ENCODE results near the gene MATCAP1. TPM values are rescaled to one million over a fixed set of nuclear protein-coding genes. Genes with fewer than 3 reads are reported as not detected.

Gene MATCAP1
- polyA plus RNA-seq, 1 donor from 2014 or later = 323 TPM

DNA sequence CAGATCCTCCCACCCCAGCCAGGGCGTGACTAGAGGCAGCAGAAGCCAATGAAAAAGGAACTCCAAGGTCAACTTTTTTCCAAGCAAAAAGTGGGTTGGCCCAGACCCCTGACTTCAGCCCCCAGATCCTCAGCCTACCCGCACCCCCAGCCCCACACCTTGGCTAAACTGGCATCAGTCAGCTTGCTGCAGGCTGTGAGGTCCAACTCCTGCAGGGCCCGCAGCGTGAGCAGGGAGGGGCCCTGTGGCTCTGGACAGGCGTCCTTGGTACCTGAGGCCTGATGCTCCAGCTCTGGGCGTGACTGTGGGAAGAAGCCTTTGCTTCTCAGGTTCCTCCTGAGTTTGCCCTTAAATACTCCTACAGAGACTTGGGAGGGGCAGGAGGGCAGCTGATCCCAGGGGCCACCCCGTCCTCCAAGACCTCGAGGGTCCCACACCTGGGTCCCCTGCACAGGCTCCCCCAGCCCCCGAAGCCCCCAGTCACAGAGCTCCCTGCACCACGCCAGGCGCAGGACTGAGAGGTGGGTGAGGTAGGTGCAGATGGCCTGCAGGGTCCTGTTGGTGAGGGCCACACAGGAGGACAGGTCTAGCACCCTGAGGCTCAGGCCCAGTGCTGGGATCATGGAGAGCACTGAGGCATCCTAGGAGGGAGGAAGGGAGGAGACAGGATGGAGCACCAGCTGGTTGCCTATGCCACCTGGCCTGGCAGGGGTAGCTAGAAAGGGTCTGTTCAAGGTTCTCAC is 24.6 kb upstream of the MATCAP1 start:
- H3K9ac ChIP-seq (ENCODE audit: low read length) = no peak overlapping the region
- H3K27ac ChIP-seq (ENCODE audit: low read length) = no peak overlapping the region
- H4K20me1 ChIP-seq (ENCODE audit: insufficient read depth) = no peaks in the 10 kb centered on the region
- H3K79me2 ChIP-seq (replicated peaks; ENCODE audit: insufficient read depth, low read length) = no peaks in the 10 kb centered on the region
- no peaks in the 10 kb centered on the region for H3K27me3 ChIP-seq (ENCODE audit: insufficient read depth, low read depth, low read length)
- TF ChIP-seq POLR2AphosphoS5 (IDR thresholded peaks at IDR 0.05) = no peak
- no peak for TF ChIP-seq EP300 (conservative IDR thresholded peaks at IDR 0.05; ENCODE audit: poor library complexity, severe bottlenecking)
- TF ChIP-seq EZH2 (IDR thresholded peaks at IDR 0.05; ENCODE audit: borderline replicate concordance, insufficient read depth, low read length, poor library complexity, severe bottlenecking) = no peak
- no peak for TF ChIP-seq SMC3 (conservative IDR thresholded peaks at IDR 0.05; ENCODE audit: poor library complexity)
- TF ChIP-seq, protein P1, sequence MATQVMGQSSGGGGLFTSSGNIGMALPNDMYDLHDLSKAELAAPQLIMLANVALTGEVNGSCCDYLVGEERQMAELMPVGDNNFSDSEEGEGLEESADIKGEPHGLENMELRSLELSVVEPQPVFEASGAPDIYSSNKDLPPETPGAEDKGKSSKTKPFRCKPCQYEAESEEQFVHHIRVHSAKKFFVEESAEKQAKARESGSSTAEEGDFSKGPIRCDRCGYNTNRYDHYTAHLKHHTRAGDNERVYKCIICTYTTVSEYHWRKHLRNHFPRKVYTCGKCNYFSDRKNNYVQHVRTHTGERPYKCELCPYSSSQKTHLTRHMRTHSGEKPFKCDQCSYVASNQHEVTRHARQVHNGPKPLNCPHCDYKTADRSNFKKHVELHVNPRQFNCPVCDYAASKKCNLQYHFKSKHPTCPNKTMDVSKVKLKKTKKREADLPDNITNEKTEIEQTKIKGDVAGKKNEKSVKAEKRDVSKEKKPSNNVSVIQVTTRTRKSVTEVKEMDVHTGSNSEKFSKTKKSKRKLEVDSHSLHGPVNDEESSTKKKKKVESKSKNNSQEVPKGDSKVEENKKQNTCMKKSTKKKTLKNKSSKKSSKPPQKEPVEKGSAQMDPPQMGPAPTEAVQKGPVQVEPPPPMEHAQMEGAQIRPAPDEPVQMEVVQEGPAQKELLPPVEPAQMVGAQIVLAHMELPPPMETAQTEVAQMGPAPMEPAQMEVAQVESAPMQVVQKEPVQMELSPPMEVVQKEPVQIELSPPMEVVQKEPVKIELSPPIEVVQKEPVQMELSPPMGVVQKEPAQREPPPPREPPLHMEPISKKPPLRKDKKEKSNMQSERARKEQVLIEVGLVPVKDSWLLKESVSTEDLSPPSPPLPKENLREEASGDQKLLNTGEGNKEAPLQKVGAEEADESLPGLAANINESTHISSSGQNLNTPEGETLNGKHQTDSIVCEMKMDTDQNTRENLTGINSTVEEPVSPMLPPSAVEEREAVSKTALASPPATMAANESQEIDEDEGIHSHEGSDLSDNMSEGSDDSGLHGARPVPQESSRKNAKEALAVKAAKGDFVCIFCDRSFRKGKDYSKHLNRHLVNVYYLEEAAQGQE (IDR thresholded peaks at IDR 0.05; ENCODE audit: borderline replicate concordance) = no peak
- no peak for TF ChIP-seq MXI1 (conservative IDR thresholded peaks at IDR 0.05; ENCODE audit: poor library complexity, severe bottlenecking)
- no peak for TF ChIP-seq TAF1 (IDR thresholded peaks at IDR 0.05; ENCODE audit: low read depth)
- TF ChIP-seq, protein P2, sequence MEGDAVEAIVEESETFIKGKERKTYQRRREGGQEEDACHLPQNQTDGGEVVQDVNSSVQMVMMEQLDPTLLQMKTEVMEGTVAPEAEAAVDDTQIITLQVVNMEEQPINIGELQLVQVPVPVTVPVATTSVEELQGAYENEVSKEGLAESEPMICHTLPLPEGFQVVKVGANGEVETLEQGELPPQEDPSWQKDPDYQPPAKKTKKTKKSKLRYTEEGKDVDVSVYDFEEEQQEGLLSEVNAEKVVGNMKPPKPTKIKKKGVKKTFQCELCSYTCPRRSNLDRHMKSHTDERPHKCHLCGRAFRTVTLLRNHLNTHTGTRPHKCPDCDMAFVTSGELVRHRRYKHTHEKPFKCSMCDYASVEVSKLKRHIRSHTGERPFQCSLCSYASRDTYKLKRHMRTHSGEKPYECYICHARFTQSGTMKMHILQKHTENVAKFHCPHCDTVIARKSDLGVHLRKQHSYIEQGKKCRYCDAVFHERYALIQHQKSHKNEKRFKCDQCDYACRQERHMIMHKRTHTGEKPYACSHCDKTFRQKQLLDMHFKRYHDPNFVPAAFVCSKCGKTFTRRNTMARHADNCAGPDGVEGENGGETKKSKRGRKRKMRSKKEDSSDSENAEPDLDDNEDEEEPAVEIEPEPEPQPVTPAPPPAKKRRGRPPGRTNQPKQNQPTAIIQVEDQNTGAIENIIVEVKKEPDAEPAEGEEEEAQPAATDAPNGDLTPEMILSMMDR (IDR thresholded peaks at IDR 0.05; ENCODE audit: poor library complexity, severe bottlenecking) = no peak
- no peak for TF ChIP-seq RAD21 (conservative IDR thresholded peaks at IDR 0.05)
- no peaks in the 10 kb centered on the region for H3F3A ChIP-seq (ENCODE audit: insufficient read depth, low read length, poor library complexity, severe bottlenecking)
- H3K36me3 ChIP-seq (ENCODE audit: insufficient read depth, low read length) = no peaks in the 10 kb centered on the region
- no peaks in the 10 kb centered on the region for H3K9me3 ChIP-seq (ENCODE audit: low read length)
- H3K4me3 ChIP-seq (ENCODE audit: low read length) = no peak overlapping the region
- H2AFZ ChIP-seq (ENCODE audit: low read depth, low read length) = no peak overlapping the region
- H3K4me2 ChIP-seq (ENCODE audit: low read length) = no peak overlapping the region
- H3K9me2 ChIP-seq (ENCODE audit: insufficient read depth, low read length) = no peaks in the 10 kb centered on the region

DNA sequence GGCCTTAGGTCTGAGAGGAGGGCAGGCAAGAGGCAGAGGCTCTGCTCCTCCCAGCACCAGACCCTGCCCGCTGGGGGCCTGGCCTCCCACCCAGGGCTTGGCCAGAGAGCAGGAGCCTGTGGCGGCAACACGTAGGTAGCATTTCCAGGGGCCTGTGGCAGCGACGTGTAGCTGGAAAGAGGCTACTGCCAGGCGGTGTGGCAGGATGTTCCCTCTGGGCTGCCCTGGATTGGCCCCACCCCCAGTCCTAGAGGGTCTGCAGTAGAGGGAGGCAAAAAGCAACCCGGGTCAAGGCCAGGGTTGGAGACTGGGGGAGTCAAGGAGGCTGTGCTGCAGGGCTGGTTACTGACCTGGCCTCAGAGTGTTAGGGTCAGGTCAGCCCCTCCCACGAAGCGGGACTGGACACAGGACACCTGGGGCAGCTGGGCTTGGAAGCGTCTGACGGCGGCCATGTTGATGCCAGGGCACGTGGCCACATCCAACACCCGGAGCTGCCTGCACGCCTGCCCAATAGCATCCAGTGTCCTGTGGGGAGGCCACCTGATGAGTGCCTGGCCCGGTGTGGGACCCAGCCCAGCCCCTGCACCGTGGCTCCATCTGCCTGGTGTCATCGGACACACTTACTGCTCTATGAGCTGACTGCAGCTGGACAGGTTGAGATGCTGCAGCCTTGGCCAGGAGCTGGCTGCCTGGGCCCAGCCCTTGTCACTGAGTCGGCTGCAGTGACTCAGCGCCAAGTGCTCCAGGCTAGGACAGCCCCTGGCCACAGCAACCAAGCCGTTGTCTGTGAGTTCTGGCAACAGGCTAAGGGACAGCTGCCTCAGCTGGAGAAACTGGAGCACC is 23.7 kb upstream of the MATCAP1 start:
- H3K4me3 ChIP-seq (ENCODE audit: low read length) = no peak overlapping the region
- no peak overlapping the region for H2AFZ ChIP-seq (ENCODE audit: low read depth, low read length)
- no peaks in the 10 kb centered on the region for H4K20me1 ChIP-seq (ENCODE audit: insufficient read depth)
- no peaks in the 10 kb centered on the region for H3K36me3 ChIP-seq (ENCODE audit: insufficient read depth, low read length)
- H3K79me2 ChIP-seq (replicated peaks; ENCODE audit: insufficient read depth, low read length) = no peaks in the 10 kb centered on the region
- TF ChIP-seq MXI1 (conservative IDR thresholded peaks at IDR 0.05; ENCODE audit: poor library complexity, severe bottlenecking) (no peak), EZH2 (IDR thresholded peaks at IDR 0.05; ENCODE audit: borderline replicate concordance, insufficient read depth, low read length, poor library complexity, severe bottlenecking) (no peak), EP300 (conservative IDR thresholded peaks at IDR 0.05; ENCODE audit: poor library complexity, severe bottlenecking) (no peak), SMC3 (conservative IDR thresholded peaks at IDR 0.05; ENCODE audit: poor library complexity) (no peak)
- H3K9me2 ChIP-seq (ENCODE audit: insufficient read depth, low read length) = no peaks in the 10 kb centered on the region
- no peak overlapping the region for H3K9ac ChIP-seq (ENCODE audit: low read length)
- H3K9me3 ChIP-seq (ENCODE audit: low read length) = no peaks in the 10 kb centered on the region
- H3F3A ChIP-seq (ENCODE audit: insufficient read depth, low read length, poor library complexity, severe bottlenecking) = no peaks in the 10 kb centered on the region
- H3K27ac ChIP-seq (ENCODE audit: low read length) = no peak overlapping the region
- H3K4me2 ChIP-seq (ENCODE audit: low read length) = no peak overlapping the region
- no peaks in the 10 kb centered on the region for H3K27me3 ChIP-seq (ENCODE audit: insufficient read depth, low read depth, low read length)
